H1 (cell line): ENCODE measurements around the gene GAN. TPM values are rescaled to one million over a fixed set of nuclear protein-coding genes. Genes with fewer than 3 reads are reported as not detected.

Source experiments
- CTCF ChIA-PET: fragments of 300-600 bp; sonication (Branson Sonifier 250); formaldehyde crosslinking; loops from one replicate; lab custom pipeline; 2021; ENCODE audit not compliant: partially characterized antibody; lab: Charles Lee
- POLR2A ChIA-PET: fragments of 300-600 bp; sonication (Branson Sonifier 250); formaldehyde crosslinking; loops from one replicate; lab custom pipeline; 2021; ENCODE audit warnings: inconsistent platforms; ENCODE audit not compliant: partially characterized antibody; lab: Charles Lee
- DNase-seq, 2 experiments: peaks; one replicate each; pipeline versions ENCODE4 v3.0.0 to v3.0.0-alpha.2; 2010 to 2022; ENCODE audit warnings: low spot score in 2 of 2, low read depth in 1 of 2, mixed read lengths in 1 of 2
- FAIRE-seq: peaks from 2 replicates; lab custom pipeline; 2011; peaks lifted over from hg19 to GRCh38; lab: Jason Lieb, UNC
- H2AFZ ChIP-seq: 2 replicates; pipeline ENCODE4 v1.8.1; 2012; ENCODE audit warnings: low read length, inconsistent platforms
- H2AK5ac ChIP-seq: 2 replicates; pipeline ENCODE4 v1.6.1; 2013; ENCODE audit warnings: low read depth, low read length
- H2BK120ac ChIP-seq: replicated peaks from 2 replicates; pipeline ENCODE3; 2013; ENCODE audit warnings: low read depth, low read length, inconsistent platforms
- H2BK12ac ChIP-seq: 2 replicates; pipeline ENCODE4 v1.6.1; 2013; ENCODE audit warnings: low read depth, low read length
- H2BK15ac ChIP-seq: 2 replicates; pipeline ENCODE4 v1.6.1; 2013; ENCODE audit warnings: low read length
- H2BK20ac ChIP-seq: 2 replicates; pipeline ENCODE4 v1.6.1; 2013; ENCODE audit warnings: low read length
- H2BK5ac ChIP-seq: 2 replicates; pipeline ENCODE4 v1.6.1; 2013; ENCODE audit warnings: low read depth, low read length
- H3K14ac ChIP-seq: 2 replicates; pipeline ENCODE4 v1.6.1; 2013; ENCODE audit warnings: inconsistent platforms; ENCODE audit not compliant: insufficient read length
- H3K18ac ChIP-seq: 2 replicates; pipeline ENCODE4 v1.6.1; 2013; ENCODE audit warnings: low read length; ENCODE audit errors: extremely low read depth
- H3K23ac ChIP-seq: 2 replicates; pipeline ENCODE4 v1.6.1; 2013; ENCODE audit warnings: inconsistent platforms; ENCODE audit not compliant: insufficient read length
- H3K23me2 ChIP-seq: 2 replicates; pipeline ENCODE4 v1.6.1; 2013; ENCODE audit warnings: low read depth, low read length
- H3K27ac ChIP-seq: 2 replicates; pipeline ENCODE4 v1.6.1; 2011; ENCODE audit warnings: low read depth, low read length, inconsistent platforms
- H3K27me3 ChIP-seq, 4 experiments: replicated peaks in 1 of 4; 1 replicate in 1 of 4; 2 replicates in 3 of 4; pipeline versions ENCODE4 v1.6.1 to v1.8.1; 2011 to 2013; ENCODE audit warnings: low read length in 3 of 4, mild to moderate bottlenecking in 3 of 4, inconsistent platforms in 2 of 4, mixed read lengths in 2 of 4, moderate library complexity in 1 of 4; ENCODE audit not compliant: control insufficient read depth in 3 of 4, insufficient read depth in 3 of 4; ENCODE audit errors: extremely low read depth in 1 of 4
- H3K36me3 ChIP-seq, 4 experiments: 2 replicates each; pipeline versions ENCODE4 v1.6.1 to v1.8.1; 2011 to 2013; ENCODE audit warnings: mild to moderate bottlenecking in 4 of 4, low read length in 3 of 4, moderate library complexity in 2 of 4, control low read depth in 1 of 4, inconsistent platforms in 1 of 4; ENCODE audit not compliant: insufficient read depth in 4 of 4, control insufficient read depth in 2 of 4
- H3K4ac ChIP-seq: replicated peaks from 2 replicates; pipeline ENCODE3; 2013; ENCODE audit warnings: low read length, low read depth, mixed read lengths, inconsistent platforms; ENCODE audit not compliant: insufficient read length
- H3K4me1 ChIP-seq, 4 experiments: replicated peaks in 1 of 4; 1 replicate in 1 of 4; 2 replicates in 3 of 4; pipeline versions ENCODE4 v1.6.1 to v1.8.1; 2011 to 2013; ENCODE audit warnings: low read length in 3 of 4, inconsistent platforms in 2 of 4, mixed read lengths in 1 of 4; ENCODE audit not compliant: insufficient read depth in 4 of 4, control insufficient read depth in 3 of 4
- H3K4me2 ChIP-seq, 2 experiments: 2 replicates each; pipeline versions ENCODE4 v1.6.1 to v1.8.1; 2011 to 2013; ENCODE audit warnings: low read depth in 2 of 2, low read length in 2 of 2, control low read depth in 1 of 2, inconsistent platforms in 1 of 2, mild to moderate bottlenecking in 1 of 2; ENCODE audit not compliant: insufficient read depth in 1 of 2
- H3K4me3 ChIP-seq, 4 experiments: fragments of 200-600, 300-600 bp in 1 of 4; sonication (generic), shearing (Covaris generic), sonication (Bioruptor Twin) in 1 of 4; 2 replicates each; pipeline versions ENCODE4 v1.5.1 to v1.8.1; 2011 to 2016; ENCODE audit warnings: low read length in 4 of 4, low read depth in 3 of 4, control low read depth in 2 of 4, inconsistent platforms in 2 of 4, mild to moderate bottlenecking in 2 of 4, mixed read lengths in 1 of 4, moderate library complexity in 1 of 4; ENCODE audit not compliant: insufficient read depth in 2 of 4; ENCODE audit errors: extremely low read depth in 1 of 4
- H3K56ac ChIP-seq: replicated peaks from 2 replicates; pipeline ENCODE3; 2013; ENCODE audit warnings: low read depth, mild to moderate bottlenecking, mixed read lengths, low read length, inconsistent platforms; ENCODE audit not compliant: insufficient read length
- H3K79me1 ChIP-seq: 2 replicates; pipeline ENCODE4 v1.6.1; 2013; ENCODE audit warnings: low read depth, low read length, control low read depth
- H3K79me2 ChIP-seq, 2 experiments: 2 replicates each; pipeline versions ENCODE4 v1.6.1 to v1.8.1; 2012 to 2013; ENCODE audit warnings: low read length in 2 of 2, mild to moderate bottlenecking in 2 of 2, inconsistent platforms in 1 of 2; ENCODE audit not compliant: insufficient read depth in 2 of 2, control insufficient read depth in 1 of 2
- H3K9ac ChIP-seq, 4 experiments: replicated peaks in 1 of 4; 1 replicate in 1 of 4; 2 replicates in 3 of 4; pipeline versions ENCODE4 v1.6.1 to v1.8.1; 2011 to 2013; ENCODE audit warnings: low read depth in 3 of 4, low read length in 3 of 4, control low read depth in 2 of 4, mild to moderate bottlenecking in 2 of 4, moderate library complexity in 2 of 4, inconsistent platforms in 1 of 4; ENCODE audit errors: extremely low read depth in 1 of 4
- H3K9me3 ChIP-seq, 2 experiments: 2 replicates each; pipeline versions ENCODE4 v1.6.1 to v1.8.1; 2012 to 2013; ENCODE audit warnings: mild to moderate bottlenecking in 2 of 2, moderate library complexity in 2 of 2, control low read depth in 1 of 2, inconsistent platforms in 1 of 2, low read depth in 1 of 2, low read length in 1 of 2, mixed read lengths in 1 of 2; ENCODE audit not compliant: insufficient read depth in 2 of 2
- H4K20me1 ChIP-seq, 2 experiments: replicated peaks in 1 of 2; 2 replicates each; pipeline versions ENCODE3 to v1.8.1; 2011 to 2013; ENCODE audit warnings: inconsistent platforms in 2 of 2, low read length in 2 of 2, mild to moderate bottlenecking in 1 of 2; ENCODE audit not compliant: insufficient read depth in 2 of 2, control insufficient read depth in 1 of 2
- H4K5ac ChIP-seq: 2 replicates; pipeline ENCODE4 v1.6.1; 2013; ENCODE audit warnings: low read length, low read depth, mixed read lengths, inconsistent platforms; ENCODE audit not compliant: insufficient read length
- H4K8ac ChIP-seq: 2 replicates; pipeline ENCODE4 v1.8.0; 2013; ENCODE audit warnings: mild to moderate bottlenecking, moderate library complexity, low read length, inconsistent platforms; ENCODE audit not compliant: insufficient read depth; ENCODE audit errors: extremely low read depth
- H4K91ac ChIP-seq: replicated peaks from 2 replicates; pipeline ENCODE3; 2013; ENCODE audit warnings: low read length, mixed read lengths, inconsistent platforms; ENCODE audit not compliant: insufficient read length
- BRCA1 ChIP-seq: IDR thresholded peaks from 2 replicates; pipeline ENCODE4 v1.6.1; 2012; ENCODE audit warnings: low read depth, low read length, improper control_type of control experiment
- GABPA ChIP-seq: IDR thresholded peaks from 2 replicates; pipeline ENCODE4 v1.6.1; 2011; ENCODE audit warnings: mild to moderate bottlenecking, low read length, moderate library complexity, borderline replicate concordance; ENCODE audit not compliant: insufficient read depth
- SP4 ChIP-seq: IDR thresholded peaks from 2 replicates; pipeline ENCODE4 v1.6.1; 2012; ENCODE audit warnings: low read length, inconsistent platforms
- TAF1 ChIP-seq: IDR thresholded peaks from 2 replicates; pipeline ENCODE4 v1.6.1; 2011; ENCODE audit warnings: mild to moderate bottlenecking, low read depth, low read length
- WGBS, 2 experiments: shearing (Covaris generic) in 1 of 2; methylation state at CpG; one replicate each; pipeline versions ENCODE4 v1.1.6 to v1.1.7; 2013 to 2015; ENCODE audit warnings: low lambda C conversion rate in 2 of 2, mixed read lengths in 2 of 2, inconsistent platforms in 1 of 2, low coverage in 1 of 2, missing lambda C conversion rate in 1 of 2; ENCODE audit not compliant: insufficient replicate concordance in 2 of 2, insufficient coverage in 1 of 2, insufficient read length in 1 of 2; ENCODE audit errors: extremely low coverage in 1 of 2, missing lambda C conversion rate in 1 of 2; 5-methylcytosine and 5-hydroxymethylcytosine counted together
- polyA plus RNA-seq, 7 experiments: library from polyadenylated mRNA; depleted of rRNA in 3 of 7; stranded (reverse) in 5 of 7; unstranded in 2 of 7; fragments of >200 nt in 5 of 7; fragments of 200-250 nt in 2 of 7; gene quantifications; 1 replicate in 5 of 7; 2 replicates in 1 of 7; 4 replicates in 1 of 7; pipeline versions ENCODE4 v1.2.1 to v1.2.3, GENCODE V29; 2011 to 2013; ENCODE audit warnings: missing spikeins in 2 of 7, mixed read lengths in 2 of 7
- total RNA-seq: library from RNA; stranded (reverse); fragmentation: NEBNext Ultra II Directional; extraction: Animal tissue kit (Norgen Biotek cat#: 25700); gene quantifications from 2 replicates; pipeline ENCODE4 v1.2.1, GENCODE V29; 2021

Gene GAN
- total and polyA plus RNA-seq, 2 of the 8 experiments (the other 6 are each of a cell fraction or from before 2014, with no cell fraction given) = 4.5 to 23.9 TPM

DNA sequence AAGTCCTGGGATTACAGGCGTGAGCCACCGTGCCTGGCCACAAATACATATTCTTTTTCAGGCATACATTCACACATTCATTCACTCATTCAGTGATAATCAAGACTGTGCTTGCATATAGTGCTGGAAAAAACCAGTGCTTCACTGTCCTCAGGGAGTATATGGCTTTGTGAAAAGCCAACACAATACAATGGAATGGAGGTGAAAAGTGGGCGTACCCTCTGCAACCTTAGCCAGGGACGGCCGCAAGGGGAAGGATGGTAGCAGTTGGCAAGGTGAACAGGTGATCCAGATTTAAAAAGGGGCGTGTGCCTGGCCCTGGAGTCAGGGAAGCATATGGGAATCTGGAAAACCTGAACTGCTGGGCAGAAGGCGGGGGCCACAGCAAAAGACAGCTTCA lies 18.1 kb upstream of the GAN start:
- Histone ChIP-seq H3K79me2 (no peaks in the 10 kb centered on the region), H2BK20ac (no peak overlapping the region), H3K14ac (no peak overlapping the region), H3K79me1 (no peaks in the 10 kb centered on the region), H3K4ac (no peak overlapping the region), H3K9me3 (no peaks in the 10 kb centered on the region), H4K5ac (no peak overlapping the region), H3K4me2 (no peak overlapping the region), H3K27me3 (no peaks in the 10 kb centered on the region; a peak in 2 of 7 replicates), H3K4me3 (no peak overlapping the region), H2BK12ac (no peak overlapping the region), H3K27ac (no peak overlapping the region), H3K18ac (no peak overlapping the region), H2AK5ac (no peak overlapping the region), H2BK120ac (no peak overlapping the region), H2BK5ac (no peak overlapping the region), H3K4me1 (no peaks in the 10 kb centered on the region), H3K23ac (no peak overlapping the region), H4K20me1 (peaks cover 0 to 2% of the 10 kb centered on the region in 2 experiments), H2AFZ (no peak overlapping the region), H4K8ac (no peak overlapping the region), H3K56ac (no peak overlapping the region), H3K23me2 (no peaks in the 10 kb centered on the region), H3K36me3 (no peaks in the 10 kb centered on the region), H3K9ac (no peak overlapping the region), H4K91ac (no peak overlapping the region), H2BK15ac (no peak overlapping the region)
- ChIA-PET POLR2A (no interaction called here), CTCF (interaction anchor here (1.2 to 1.3 kb wide), 2 partner anchors 12 to 14 kb away, joined by 3 read pairs; no protein-coding TSS in a partner anchor)
- no peak for FAIRE-seq
- no peak for DNase-seq
- WGBS, 2 experiments = 90% methylated on average over 7 of the region's 7 CpGs; no CpG with 5 or more reads in 1 of the 2 experiments
- TF ChIP-seq GABPA = no peak
- TF ChIP-seq SP4 = no peak
- TF ChIP-seq BRCA1 = no peak
- TF ChIP-seq TAF1 = no peak
